Measurements from ENCODE around the gene PDE4DIP.
"Not testable (repeated sequence)": the region's sequence is repeated elsewhere in the genome, so short reads cannot be mapped to it uniquely, and the experiment has no call there.

Gene PDE4DIP

DNA sequence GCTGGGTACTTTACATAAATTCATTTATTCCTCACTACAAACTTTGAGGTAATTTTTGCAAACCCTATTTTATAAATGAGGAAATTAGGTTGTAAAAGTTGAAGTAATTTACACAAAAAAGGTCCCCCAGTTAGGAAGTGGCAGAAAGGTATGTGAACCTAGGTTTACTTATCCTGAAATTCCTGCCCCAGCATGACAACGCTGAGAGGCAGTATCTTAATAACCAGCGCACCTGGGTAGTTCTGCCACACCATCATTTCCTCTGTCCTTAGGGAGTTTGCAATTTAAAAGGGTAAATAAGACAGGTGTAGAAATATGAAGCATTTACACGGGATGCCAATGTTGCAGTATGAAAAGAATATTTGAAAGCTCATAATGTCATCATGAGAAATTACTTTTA is 79.6 kb downstream of the PDE4DIP start:
- DNase-seq: not testable (repeated sequence)

DNA sequence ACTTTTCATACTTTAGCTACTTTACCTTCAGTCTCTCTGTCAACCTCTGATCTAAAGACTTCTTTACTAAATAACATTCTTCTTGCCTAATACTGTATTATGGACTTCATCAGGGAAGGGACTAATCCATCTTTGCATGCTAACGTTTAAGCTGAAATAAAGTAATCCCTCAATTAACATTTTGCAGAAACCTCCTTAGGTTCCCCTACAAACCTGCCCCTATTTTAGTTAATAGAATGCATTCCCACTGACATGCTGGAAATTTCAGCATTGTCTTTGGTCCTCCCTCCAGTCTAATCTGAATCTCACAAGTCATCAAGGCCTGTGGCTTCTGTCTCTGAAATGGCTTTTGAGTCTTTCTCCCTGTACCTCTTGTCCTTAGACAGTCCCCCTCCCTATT is 83.4 kb downstream of the PDE4DIP start:
- not testable (repeated sequence) for DNase-seq

DNA sequence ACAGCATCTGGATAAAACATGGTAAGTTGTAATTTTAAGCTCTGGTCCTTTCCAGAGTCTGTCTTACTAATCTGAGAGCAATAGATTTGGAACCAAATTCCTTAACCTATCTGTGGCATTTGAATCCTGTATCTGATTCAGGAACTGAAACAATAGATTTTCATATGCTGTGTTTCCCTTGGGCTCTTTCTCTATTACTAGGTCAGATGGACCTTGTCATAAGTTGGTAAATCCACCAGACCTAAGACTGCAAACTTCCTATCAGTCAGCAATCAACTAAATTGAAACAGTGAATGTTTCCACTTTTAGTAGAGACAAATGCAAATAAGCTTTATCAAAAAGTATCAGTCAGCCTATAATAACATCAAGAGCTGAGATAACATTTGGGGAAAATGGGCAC is 85.0 kb downstream of the PDE4DIP start:
- DNase-seq: not testable (repeated sequence)

DNA sequence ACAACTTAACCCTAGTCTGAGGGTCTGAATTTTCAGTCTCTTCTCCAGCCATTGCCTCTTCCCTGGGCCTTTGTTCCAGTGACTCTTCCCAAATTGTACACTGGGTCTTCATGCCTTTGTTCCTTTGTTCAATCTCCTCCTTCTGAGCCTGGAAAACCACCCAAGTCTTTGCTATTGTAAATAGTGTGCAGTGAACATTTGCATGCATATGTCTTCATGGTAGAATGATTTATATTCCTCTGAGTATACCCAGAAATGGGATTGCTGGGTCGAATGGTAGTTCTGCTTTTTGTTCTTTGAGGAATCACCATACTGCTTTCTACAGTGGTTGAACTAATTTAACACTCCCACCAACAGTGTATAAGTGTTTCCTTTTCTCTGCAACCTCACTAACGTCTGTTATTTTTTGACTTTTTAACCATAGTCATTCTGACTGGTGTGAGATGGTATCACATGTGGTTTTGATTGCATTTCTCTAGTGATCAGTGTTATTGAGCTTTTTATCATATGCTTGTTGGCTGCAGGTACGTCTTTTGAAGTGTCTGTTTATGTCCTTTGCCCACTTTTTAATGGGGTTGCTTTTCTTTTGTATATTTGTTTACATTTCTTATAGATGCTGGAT is 91.3 kb downstream of the PDE4DIP start:
- DNase-seq: not testable (repeated sequence)

DNA sequence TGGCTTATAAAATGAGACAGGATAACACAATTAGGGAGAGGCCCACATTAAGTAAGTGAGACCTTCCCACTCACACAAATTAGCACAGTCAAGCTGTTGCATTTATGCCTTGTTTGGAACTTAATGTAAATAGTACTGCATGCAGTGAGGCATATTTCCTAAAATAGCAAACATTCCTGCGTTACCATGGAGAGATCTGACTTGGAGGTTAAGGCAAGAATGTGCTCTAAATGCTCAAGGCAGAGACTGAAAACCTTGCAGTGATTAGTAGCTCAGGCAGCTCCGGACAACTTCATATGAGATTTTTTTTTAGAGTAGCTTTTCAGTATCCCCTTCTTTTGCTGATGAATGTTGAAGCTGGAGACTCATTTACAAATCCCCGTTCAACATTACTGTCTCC is 98.7 kb downstream of the PDE4DIP start:
- not testable (repeated sequence) for DNase-seq

GRCh38 chr1:148945130-148945529 is 100.9 kb downstream of the PDE4DIP start:
- not testable (repeated sequence) for DNase-seq

GRCh38 chr1:148948768-148949167 is 104.5 kb downstream of the PDE4DIP start:
- DNase-seq: not testable (repeated sequence)

- DNase-seq: peak; percentile 79
These were observed 107.4 kb downstream of the PDE4DIP start for GRCh38 chr1:148951336-148952227.

- peak; percentile 75 for DNase-seq
These were observed 108.2 kb downstream of the PDE4DIP start for GRCh38 chr1:148952253-148952937.

- DNase-seq: peak; percentile 12
These were observed 108.8 kb downstream of the PDE4DIP start for GRCh38 chr1:148952938-148953616.

DNA sequence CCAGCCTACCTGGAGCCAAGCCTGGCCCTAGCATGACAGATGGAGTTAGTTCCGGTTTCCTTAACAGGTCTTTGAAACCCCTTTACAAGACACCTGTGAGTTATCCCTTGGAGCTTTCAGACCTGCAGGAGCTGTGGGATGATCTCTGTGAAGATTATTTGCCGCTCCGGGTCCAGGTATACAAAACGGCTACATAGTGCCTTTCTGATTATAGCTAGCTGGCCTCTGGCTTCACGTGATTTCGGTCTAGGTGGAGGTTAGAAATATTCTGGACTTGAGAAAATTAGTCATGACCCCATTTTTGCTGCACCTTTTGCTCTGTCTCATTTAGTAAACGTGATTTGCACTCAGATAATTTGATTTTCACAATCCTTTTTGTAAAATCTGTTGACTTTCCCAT is 109.5 kb downstream of the PDE4DIP start:
- DNase-seq: not testable (repeated sequence)

- not testable (repeated sequence) for DNase-seq
These were observed 114.1 kb downstream of the PDE4DIP start for GRCh38 chr1:148958343-148958742.

GRCh38 chr1:148960212-148961000 is 116.2 kb downstream of the PDE4DIP start:
- DNase-seq: not testable (repeated sequence)

- DNase-seq: not testable (repeated sequence)
These were observed 118.1 kb downstream of the PDE4DIP start for GRCh38 chr1:148962127-148962857.

DNA sequence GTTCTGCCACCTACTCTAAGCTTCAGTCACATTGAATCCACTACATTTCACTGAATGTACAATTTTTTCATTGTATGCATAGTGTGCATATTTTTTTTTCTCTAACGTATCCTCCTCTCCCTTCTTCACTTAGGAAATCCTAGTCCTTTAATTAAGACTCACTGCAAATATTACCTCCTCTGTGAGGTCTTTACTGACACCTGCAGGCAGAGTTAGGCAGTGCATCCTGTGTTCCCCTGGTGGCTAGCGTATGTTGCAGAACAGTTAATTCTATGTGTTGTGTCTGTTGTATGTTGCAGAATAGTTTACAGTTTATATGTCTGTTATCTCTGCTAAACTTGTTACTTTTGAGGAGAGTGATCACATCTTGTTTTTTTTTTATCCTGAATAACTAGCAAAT is 121.9 kb downstream of the PDE4DIP start:
- DNase-seq: not testable (repeated sequence)

- not testable (repeated sequence) for DNase-seq
These were observed 123.4 kb downstream of the PDE4DIP start for GRCh38 chr1:148967580-148967979.

- DNase-seq: not testable (repeated sequence)
These were observed 124.5 kb downstream of the PDE4DIP start for GRCh38 chr1:148968682-148969081.

DNA sequence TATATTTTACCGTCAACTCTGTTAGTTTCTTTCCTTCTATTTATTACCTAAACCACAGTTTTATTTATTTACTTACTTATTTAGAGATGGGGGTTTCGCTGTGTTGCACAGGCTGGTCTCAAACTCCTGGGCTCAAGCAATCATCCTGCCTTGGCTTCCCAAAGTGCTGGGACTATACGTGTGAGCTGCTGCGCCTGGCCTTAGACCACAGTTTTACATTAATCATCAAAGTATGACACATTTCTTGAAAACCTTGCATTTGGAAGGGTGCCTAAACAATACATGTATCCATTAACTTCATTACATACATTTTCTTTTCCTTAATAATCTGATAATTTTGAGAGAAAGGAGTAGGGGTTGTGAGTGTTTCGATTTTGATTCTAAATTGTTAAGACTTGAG is 124.9 kb downstream of the PDE4DIP start:
- not testable (repeated sequence) for DNase-seq

DNA sequence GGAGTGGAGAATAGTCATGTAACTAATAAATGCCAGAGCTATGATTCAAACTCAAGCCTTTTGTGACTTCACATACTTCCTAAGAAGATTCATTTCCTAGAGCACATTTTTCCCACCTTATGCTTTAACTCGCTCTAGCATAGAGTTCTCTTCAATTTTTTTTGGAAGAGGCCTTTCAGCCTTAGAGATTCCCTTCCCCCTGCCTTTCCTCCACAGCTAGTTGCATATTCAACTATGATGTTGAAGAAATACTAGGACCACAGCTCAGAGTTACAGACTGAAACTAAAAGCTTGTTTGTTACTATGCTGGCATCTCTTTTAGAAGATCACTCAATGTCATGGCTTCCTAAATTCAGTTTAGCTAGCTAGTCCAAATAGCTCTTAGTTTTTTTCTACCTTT is 131.2 kb downstream of the PDE4DIP start:
- peak; percentile 45 for DNase-seq

DNA sequence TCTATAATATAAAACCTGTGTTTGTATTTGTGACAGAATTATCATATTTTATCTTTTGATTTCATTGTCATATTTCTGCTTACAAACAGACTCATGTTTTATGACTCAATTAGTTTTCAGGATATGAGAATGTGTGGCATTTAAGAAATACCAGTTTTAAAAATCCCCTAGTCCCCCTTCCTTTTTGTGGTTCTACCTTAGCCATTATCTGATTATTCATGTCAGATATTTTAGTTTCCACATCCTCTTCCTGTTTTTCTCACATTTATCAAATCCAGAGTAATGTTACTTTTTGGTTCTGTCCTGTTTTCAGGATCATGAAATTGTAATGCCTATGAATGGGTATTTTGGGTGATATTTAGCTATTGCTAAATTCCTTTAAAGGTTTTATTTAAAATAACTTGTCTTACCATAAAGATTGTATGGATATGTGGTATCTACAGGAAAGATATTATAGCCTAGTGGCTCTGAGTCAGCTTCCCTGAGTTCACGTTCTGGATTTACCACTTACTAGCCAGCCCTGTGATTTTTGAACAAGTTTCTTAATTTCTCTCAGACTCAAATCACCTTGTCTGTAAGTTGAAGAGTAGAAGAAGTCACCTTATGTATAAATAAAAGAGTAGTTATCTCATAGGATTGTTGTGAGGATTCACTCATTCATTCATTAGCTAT is 131.8 kb downstream of the PDE4DIP start:
- DNase-seq: peak; percentile 74

DNA sequence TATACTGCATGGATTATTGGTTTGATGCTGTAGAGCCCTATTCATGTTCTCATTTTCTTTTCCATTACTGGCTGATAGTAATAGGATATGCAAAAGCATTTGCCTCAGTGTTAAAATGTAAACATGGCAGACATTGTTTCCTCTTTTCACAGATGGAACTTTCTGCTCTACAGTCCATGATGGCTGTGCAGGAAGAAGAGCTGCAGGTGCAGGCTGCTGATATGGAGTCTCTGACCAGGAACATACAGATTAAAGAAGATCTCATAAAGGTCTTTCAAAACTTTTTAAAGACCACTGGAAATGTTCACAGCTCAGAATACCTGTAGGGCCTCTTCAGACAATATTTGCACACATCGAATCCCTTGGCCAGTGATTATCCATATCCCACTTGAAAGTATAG is 133.6 kb downstream of the PDE4DIP start:
- DNase-seq: not testable (repeated sequence)
